ENCODE measurements around the gene SAMD14. TPM values are rescaled to one million over a fixed set of nuclear protein-coding genes. Genes with fewer than 3 reads are reported as not detected.

Gene SAMD14
- total and polyA plus RNA-seq, 3 experiments from 2014 or later = 0.92 to 1.3 TPM; not detected in 1

DNA sequence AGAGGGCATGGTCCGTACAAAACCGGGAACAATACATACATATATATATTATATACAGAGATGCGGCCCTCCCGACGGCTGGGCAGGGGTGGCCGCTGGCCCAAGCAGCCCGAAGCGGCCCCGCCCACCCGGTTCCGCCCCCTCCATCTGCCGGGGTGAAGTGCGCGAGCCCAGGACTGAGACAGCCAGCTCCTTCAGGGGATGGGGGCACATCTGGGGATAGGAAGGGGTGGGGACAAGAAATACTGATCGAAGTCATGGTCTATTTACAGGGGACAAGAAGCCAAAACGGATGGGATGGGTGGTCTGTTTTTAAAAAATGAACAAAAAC, 3.8 kb upstream of the SAMD14 start:
- ChIA-PET CTCF (no interaction called here), POLR2A (no interaction called here)
- Histone ChIP-seq H3K4me1 (ENCODE audit: insufficient read depth, low read length) (peaks cover 7% of the 10 kb centered on the region), H3K27ac (ENCODE audit: low read depth, low read length) (no peak overlapping the region), H3K9me3 (ENCODE audit: low read length) (no peaks in the 10 kb centered on the region), H3K4me3 (ENCODE audit: low read length) (no peak overlapping the region), H3K27me3 (ENCODE audit: insufficient read depth, low read length, poor library complexity, severe bottlenecking) (peaks cover 2% of the 10 kb centered on the region), H3K36me3 (ENCODE audit: insufficient read depth, low read length) (peaks cover 31% of the 10 kb centered on the region)
- Mint-ChIP-seq H3K9me3 (no peaks in the 10 kb centered on the region), H3K36me3 (peaks cover 22 to 48% (median 23%) of the 10 kb centered on the region in 3 donors), H3K4me1 (peaks cover 13 to 46% (median 32%) of the 10 kb centered on the region in 3 donors), H3K27me3 (peaks cover 3 to 7% of the 10 kb centered on the region in 2 donors), H3K4me3 (no peak overlapping the region), H3K27ac (peak overlapping the region in 2 of 8 donors; percentile 63 to 74)
- no peak for DNase-seq

DNA sequence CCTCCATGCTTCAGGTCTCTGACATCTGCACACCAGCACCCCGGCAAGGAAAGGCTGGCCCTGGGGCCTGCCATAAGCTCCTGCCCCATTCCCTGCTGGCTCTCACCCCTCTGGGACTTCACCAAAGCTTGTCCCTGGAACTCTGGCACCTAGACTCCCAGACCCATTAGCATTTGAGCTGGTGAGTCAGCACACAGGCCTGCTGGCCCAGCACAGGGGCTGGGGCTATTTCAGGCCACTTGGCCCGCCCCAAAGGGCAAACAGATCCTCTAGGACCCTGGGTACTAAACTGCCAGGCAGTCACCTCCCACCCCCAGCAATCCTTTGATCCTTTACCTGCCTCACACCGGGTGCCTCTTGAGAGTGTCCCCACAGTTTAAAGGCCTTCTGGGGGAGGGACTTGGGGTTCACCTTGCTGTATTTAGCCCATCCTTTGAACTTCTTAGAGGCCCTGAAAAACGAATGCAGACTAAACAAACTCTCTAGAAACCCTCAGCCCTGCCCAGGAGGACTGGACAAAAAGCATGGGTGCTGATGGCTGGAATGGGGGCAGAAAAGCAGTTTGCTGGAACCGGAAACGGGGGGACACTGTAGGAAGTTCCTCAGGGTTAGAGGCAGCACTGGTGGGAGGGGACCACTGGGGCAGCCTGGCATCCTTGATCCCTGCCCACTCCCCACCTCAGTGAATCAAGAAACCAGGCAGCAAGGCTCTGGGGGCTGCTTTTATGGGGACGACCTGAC, 3.2 kb upstream of the SAMD14 start:
- CTCF ChIA-PET = interaction anchor here (1.0 to 1.1 kb wide), 2 partner anchors 18 to 28 kb away, joined by 4 to 5 read pairs; no protein-coding TSS in a partner anchor
- Histone ChIP-seq H3K27ac (ENCODE audit: low read depth, low read length) (no peak overlapping the region), H3K36me3 (ENCODE audit: insufficient read depth, low read length) (peaks cover 26% of the 10 kb centered on the region), H3K4me1 (ENCODE audit: insufficient read depth, low read length) (peaks cover 11% of the 10 kb centered on the region), H3K27me3 (ENCODE audit: insufficient read depth, low read length, poor library complexity, severe bottlenecking) (peaks cover 6% of the 10 kb centered on the region), H3K4me3 (ENCODE audit: low read length) (no peak overlapping the region), H3K9me3 (ENCODE audit: low read length) (no peaks in the 10 kb centered on the region)
- Mint-ChIP-seq H3K27me3 (peaks cover 7 to 11% of the 10 kb centered on the region in 2 donors), H3K4me1 (peaks cover 17 to 46% (median 32%) of the 10 kb centered on the region in 3 donors), H3K36me3 (peaks cover 18 to 43% (median 19%) of the 10 kb centered on the region in 3 donors), H3K27ac (peak overlapping the region in 4 of 8 donors; percentile 11 to 89 (median 64)), H3K9me3 (no peaks in the 10 kb centered on the region), H3K4me3 (peak overlapping the region in 1 of 7 donors; percentile 62)
- no peak for DNase-seq
- POLR2A ChIA-PET = no interaction called here

DNA sequence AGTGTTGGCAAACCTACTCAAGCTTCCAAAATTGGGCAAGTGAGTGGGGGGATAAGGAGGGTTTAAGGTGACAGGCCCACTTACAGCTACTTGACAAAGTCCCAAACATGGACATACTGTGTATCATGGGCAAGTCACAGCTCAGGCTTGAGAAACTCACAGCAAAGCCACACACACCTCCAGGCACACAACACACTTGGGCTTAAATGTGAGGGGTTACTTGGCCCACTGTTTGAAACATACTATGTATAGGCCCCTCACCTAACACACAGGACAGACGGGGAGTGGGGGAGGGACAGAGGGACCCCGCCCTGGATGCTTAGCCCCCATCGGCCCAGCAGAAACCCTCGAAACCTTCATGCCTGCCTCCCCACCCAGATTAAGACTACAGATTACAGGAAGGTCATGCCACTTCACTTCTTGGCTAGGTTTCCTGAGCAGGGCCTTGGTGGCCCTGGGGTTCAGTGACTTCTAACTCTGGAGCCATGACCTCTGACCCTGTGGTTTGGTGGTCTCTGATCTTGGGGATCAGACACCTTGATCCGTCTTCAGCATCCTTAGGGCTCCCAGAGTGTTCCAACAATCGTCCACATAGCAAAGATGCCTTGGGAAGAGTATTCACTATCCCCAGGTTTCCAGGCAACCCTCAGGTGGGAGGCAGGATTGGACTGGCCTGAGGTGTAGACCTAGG, 2.3 kb upstream of the SAMD14 start:
- POLR2A ChIA-PET = interaction anchor here (0.7 to 1.1 kb wide), 2 partner anchors 19 to 20 kb away, joined by 3 read pairs; no protein-coding TSS in a partner anchor
- peak overlapping the region; percentile 21 to 88 (median 74) for H3K27ac Mint-ChIP-seq
- H3K4me3 ChIP-seq (ENCODE audit: low read length) = no peak overlapping the region
- H3K4me1 Mint-ChIP-seq = peaks cover 23 to 43% (median 32%) of the 10 kb centered on the region in 3 donors
- H3K27me3 Mint-ChIP-seq = peaks cover 7 to 15% of the 10 kb centered on the region in 2 donors
- no peak overlapping the region for H3K27ac ChIP-seq (ENCODE audit: low read depth, low read length)
- no peaks in the 10 kb centered on the region for H3K9me3 Mint-ChIP-seq
- H3K36me3 Mint-ChIP-seq = peaks cover 9 to 33% (median 10%) of the 10 kb centered on the region in 3 donors
- peaks cover 16% of the 10 kb centered on the region for H3K36me3 ChIP-seq (ENCODE audit: insufficient read depth, low read length)
- H3K9me3 ChIP-seq (ENCODE audit: low read length) = no peaks in the 10 kb centered on the region
- no peak for DNase-seq
- peaks cover 16% of the 10 kb centered on the region for H3K4me1 ChIP-seq (ENCODE audit: insufficient read depth, low read length)
- peaks cover 6% of the 10 kb centered on the region for H3K27me3 ChIP-seq (ENCODE audit: insufficient read depth, low read length, poor library complexity, severe bottlenecking)
- CTCF ChIA-PET = interaction anchor here (0.9 to 2.5 kb wide), 5 partner anchors 8 to 38 kb away, joined by 3 to 8 read pairs (median 5); no protein-coding TSS in a partner anchor
- peak overlapping the region in 3 of 7 donors; percentile 25 to 82 (median 63) for H3K4me3 Mint-ChIP-seq

DNA sequence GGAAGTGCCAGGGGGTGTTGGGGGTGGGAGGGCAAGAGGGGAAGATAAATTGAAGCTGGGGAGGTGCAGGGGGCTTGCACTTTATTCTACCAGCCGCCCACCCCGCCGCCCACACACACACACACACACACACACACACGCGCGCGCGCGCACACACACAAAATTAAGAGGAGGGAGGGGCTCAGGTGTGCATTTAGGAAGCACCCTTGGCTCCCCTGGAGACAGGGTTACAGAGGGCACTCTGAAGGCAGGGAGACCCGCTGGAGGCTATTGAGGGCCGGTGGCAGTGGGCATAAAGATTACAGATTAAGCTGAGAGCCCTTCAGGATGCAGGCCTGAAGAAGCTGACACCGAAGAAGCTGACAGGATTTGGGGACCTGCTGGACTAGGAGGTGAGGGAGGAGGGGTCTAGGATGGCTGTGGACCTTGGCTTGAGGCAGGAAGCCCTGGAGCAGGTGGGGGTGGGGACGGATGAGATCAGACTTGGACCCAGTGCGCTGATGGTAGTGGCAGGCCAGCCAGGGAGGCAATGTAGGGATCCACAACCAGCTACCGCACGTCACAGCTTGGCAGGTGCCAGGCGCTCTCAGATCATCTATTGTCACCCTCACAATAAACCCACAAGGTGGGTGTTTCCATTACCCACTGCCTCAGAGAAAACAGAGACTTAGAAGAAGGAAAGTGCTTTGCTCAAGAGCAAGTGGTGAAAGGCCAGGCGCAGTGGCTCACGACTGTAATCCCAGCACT, 772 bp upstream of the SAMD14 start:
- Histone ChIP-seq H3K27ac (ENCODE audit: low read depth, low read length) (no peak overlapping the region), H3K9me3 (ENCODE audit: low read length) (no peaks in the 10 kb centered on the region), H3K36me3 (ENCODE audit: insufficient read depth, low read length) (peaks cover 5% of the 10 kb centered on the region), H3K4me3 (ENCODE audit: low read length) (no peak overlapping the region), H3K4me1 (ENCODE audit: insufficient read depth, low read length) (peaks cover 16% of the 10 kb centered on the region), H3K27me3 (ENCODE audit: insufficient read depth, low read length, poor library complexity, severe bottlenecking) (peaks cover 6% of the 10 kb centered on the region)
- peaks cover 0 to 18% (median 2%) of the 10 kb centered on the region in 3 donors for H3K36me3 Mint-ChIP-seq
- CTCF ChIA-PET = interaction anchor here (0.9 to 2.5 kb wide), 8 partner anchors 8 to 70 kb away, joined by 3 to 8 read pairs (median 5); no protein-coding TSS in a partner anchor
- DNase-seq = peak in 1 of 5 donors; percentile 42
- H3K27me3 Mint-ChIP-seq = peaks cover 5 to 15% of the 10 kb centered on the region in 2 donors
- H3K4me3 Mint-ChIP-seq = peak overlapping the region; percentile 65 to 82 (median 72)
- no peaks in the 10 kb centered on the region for H3K9me3 Mint-ChIP-seq
- POLR2A ChIA-PET = interaction anchor here (0.6 to 1.1 kb wide), 4 partner anchors 8 to 26 kb away, joined by 3 read pairs; no protein-coding TSS in a partner anchor
- H3K4me1 Mint-ChIP-seq = peaks cover 23 to 41% (median 32%) of the 10 kb centered on the region in 3 donors
- H3K27ac Mint-ChIP-seq = peak overlapping the region in 5 of 8 donors; percentile 45 to 90 (median 78)

DNA sequence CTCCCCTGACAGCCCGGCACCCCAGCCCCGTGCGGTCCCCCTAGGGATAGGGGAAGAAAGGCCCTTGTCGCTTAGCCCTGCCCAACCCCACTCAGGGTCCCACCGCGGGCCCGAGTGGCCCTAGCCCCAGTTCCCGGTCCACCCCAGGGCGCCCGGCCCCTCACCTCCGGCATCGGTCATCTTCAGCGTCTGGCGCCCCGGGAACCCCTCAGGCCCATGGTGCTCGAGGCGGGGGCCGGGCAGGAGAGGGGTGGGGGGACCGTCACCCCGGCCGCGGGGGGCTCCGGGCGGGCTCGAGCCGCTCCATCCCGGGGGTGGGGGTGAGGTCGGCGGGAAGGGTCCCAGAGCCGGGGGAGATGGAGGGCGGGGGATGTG, 620 bp downstream of the SAMD14 start:
- ChIA-PET CTCF (interaction anchor here (1.8 to 1.9 kb wide), 2 partner anchors 10 to 35 kb away, joined by 7 to 8 read pairs; no protein-coding TSS in a partner anchor), POLR2A (no interaction called here)
- peak overlapping the region; percentile 62 to 78 (median 75) for H3K4me3 Mint-ChIP-seq
- H3K4me1 Mint-ChIP-seq = peaks cover 23 to 41% (median 32%) of the 10 kb centered on the region in 3 donors
- no peaks in the 10 kb centered on the region for H3K9me3 Mint-ChIP-seq
- Histone ChIP-seq H3K36me3 (ENCODE audit: insufficient read depth, low read length) (peaks cover 2% of the 10 kb centered on the region), H3K27me3 (ENCODE audit: insufficient read depth, low read length, poor library complexity, severe bottlenecking) (peaks cover 6% of the 10 kb centered on the region), H3K9me3 (ENCODE audit: low read length) (no peaks in the 10 kb centered on the region), H3K4me3 (ENCODE audit: low read length) (no peak overlapping the region), H3K4me1 (ENCODE audit: insufficient read depth, low read length) (peaks cover 16% of the 10 kb centered on the region), H3K27ac (ENCODE audit: low read depth, low read length) (no peak overlapping the region)
- H3K27me3 Mint-ChIP-seq = peaks cover 5 to 15% of the 10 kb centered on the region in 2 donors
- DNase-seq = no peak
- H3K27ac Mint-ChIP-seq = peak overlapping the region in 2 of 8 donors; percentile 27 to 52
- H3K36me3 Mint-ChIP-seq = peaks cover 0 to 9% (median 0%) of the 10 kb centered on the region in 3 donors

DNA sequence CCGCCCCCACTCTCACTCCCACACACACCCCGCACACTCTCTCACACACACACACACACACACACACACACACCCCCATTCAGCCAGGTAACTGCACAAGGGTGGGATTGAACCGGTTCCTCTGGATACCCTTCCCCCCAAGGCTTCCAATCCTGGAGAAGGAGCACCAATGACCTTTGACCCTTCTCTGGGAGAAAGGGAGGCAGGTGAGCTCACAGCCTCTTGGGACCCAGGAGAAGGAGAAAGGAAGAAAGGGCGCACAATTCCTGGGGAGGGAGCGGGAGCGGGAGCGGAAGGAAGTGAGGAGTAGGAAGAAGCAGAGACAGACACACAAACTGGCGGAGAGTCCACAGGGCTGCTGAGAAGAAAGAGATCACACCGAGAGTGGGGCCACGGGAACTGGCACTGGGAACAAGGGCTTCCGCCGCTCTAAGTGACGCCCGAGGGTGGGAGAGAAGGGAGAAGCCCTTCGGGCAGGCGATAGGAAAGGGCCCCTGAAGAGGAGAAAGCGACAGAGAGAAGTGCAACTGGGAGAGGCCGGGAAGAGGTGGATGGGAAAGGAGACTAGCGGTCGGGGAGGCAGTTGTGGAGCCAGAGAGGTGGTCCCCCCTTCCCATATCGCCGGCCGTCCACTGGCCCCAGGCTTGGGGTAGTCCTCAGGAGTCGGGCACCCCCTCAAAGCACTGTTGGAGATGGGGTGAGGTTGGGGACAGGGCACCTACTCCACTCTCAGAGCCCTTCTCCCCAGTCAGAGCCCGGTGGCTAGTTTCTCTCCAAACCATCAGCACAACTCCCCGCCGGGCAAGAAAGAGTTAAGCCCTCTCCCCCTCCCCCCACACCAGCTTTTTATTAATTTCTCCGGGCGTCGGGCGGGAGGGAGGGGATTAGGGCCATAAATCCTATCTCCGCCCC, 1.3 kb downstream of the SAMD14 start:
- Mint-ChIP-seq H3K4me1 (peaks cover 23 to 41% (median 32%) of the 10 kb centered on the region in 3 donors), H3K27ac (peak overlapping the region in 6 of 8 donors; percentile 38 to 79 (median 52)), H3K36me3 (peaks cover 0 to 5% (median 0%) of the 10 kb centered on the region in 3 donors), H3K4me3 (peak overlapping the region; percentile 50 to 90 (median 80)), H3K27me3 (peaks cover 5 to 15% of the 10 kb centered on the region in 2 donors), H3K9me3 (no peaks in the 10 kb centered on the region)
- peaks cover 16% of the 10 kb centered on the region for H3K4me1 ChIP-seq (ENCODE audit: insufficient read depth, low read length)
- DNase-seq = no peak
- no peaks in the 10 kb centered on the region for H3K9me3 ChIP-seq (ENCODE audit: low read length)
- ChIA-PET CTCF (no interaction called here), POLR2A (no interaction called here)
- no peak overlapping the region for H3K27ac ChIP-seq (ENCODE audit: low read depth, low read length)
- no peaks in the 10 kb centered on the region for H3K36me3 ChIP-seq (ENCODE audit: insufficient read depth, low read length)
- H3K4me3 ChIP-seq (ENCODE audit: low read length) = no peak overlapping the region
- peaks cover 6% of the 10 kb centered on the region for H3K27me3 ChIP-seq (ENCODE audit: insufficient read depth, low read length, poor library complexity, severe bottlenecking)
